H1 (cell line): ENCODE results near the gene CPTP. TPM values are rescaled to one million over a fixed set of nuclear protein-coding genes. Genes with fewer than 3 reads are reported as not detected.

Source experiments
- CTCF ChIA-PET: fragments of 300-600 bp; sonication (Branson Sonifier 250); formaldehyde crosslinking; loops from one replicate; lab custom pipeline; 2021; ENCODE audit not compliant: partially characterized antibody; lab: Charles Lee
- POLR2A ChIA-PET: fragments of 300-600 bp; sonication (Branson Sonifier 250); formaldehyde crosslinking; loops from one replicate; lab custom pipeline; 2021; ENCODE audit warnings: inconsistent platforms; ENCODE audit not compliant: partially characterized antibody; lab: Charles Lee
- DNase-seq, 2 experiments: peaks; one replicate each; pipeline versions ENCODE4 v3.0.0 to v3.0.0-alpha.2; 2010 to 2022; ENCODE audit warnings: low spot score in 2 of 2, low read depth in 1 of 2, mixed read lengths in 1 of 2
- FAIRE-seq: peaks from 2 replicates; lab custom pipeline; 2011; peaks lifted over from hg19 to GRCh38; lab: Jason Lieb, UNC
- H2AFZ ChIP-seq: 2 replicates; pipeline ENCODE4 v1.8.1; 2012; ENCODE audit warnings: low read length, inconsistent platforms
- H2AK5ac ChIP-seq: 2 replicates; pipeline ENCODE4 v1.6.1; 2013; ENCODE audit warnings: low read depth, low read length
- H2BK120ac ChIP-seq: replicated peaks from 2 replicates; pipeline ENCODE3; 2013; ENCODE audit warnings: low read depth, low read length, inconsistent platforms
- H2BK12ac ChIP-seq: 2 replicates; pipeline ENCODE4 v1.6.1; 2013; ENCODE audit warnings: low read depth, low read length
- H2BK15ac ChIP-seq: 2 replicates; pipeline ENCODE4 v1.6.1; 2013; ENCODE audit warnings: low read length
- H2BK20ac ChIP-seq: 2 replicates; pipeline ENCODE4 v1.6.1; 2013; ENCODE audit warnings: low read length
- H2BK5ac ChIP-seq: 2 replicates; pipeline ENCODE4 v1.6.1; 2013; ENCODE audit warnings: low read depth, low read length
- H3K14ac ChIP-seq: 2 replicates; pipeline ENCODE4 v1.6.1; 2013; ENCODE audit warnings: inconsistent platforms; ENCODE audit not compliant: insufficient read length
- H3K18ac ChIP-seq: 2 replicates; pipeline ENCODE4 v1.6.1; 2013; ENCODE audit warnings: low read length; ENCODE audit errors: extremely low read depth
- H3K23ac ChIP-seq: 2 replicates; pipeline ENCODE4 v1.6.1; 2013; ENCODE audit warnings: inconsistent platforms; ENCODE audit not compliant: insufficient read length
- H3K23me2 ChIP-seq: 2 replicates; pipeline ENCODE4 v1.6.1; 2013; ENCODE audit warnings: low read depth, low read length
- H3K27ac ChIP-seq: 2 replicates; pipeline ENCODE4 v1.6.1; 2011; ENCODE audit warnings: low read depth, low read length, inconsistent platforms
- H3K27me3 ChIP-seq, 4 experiments: replicated peaks in 1 of 4; 1 replicate in 1 of 4; 2 replicates in 3 of 4; pipeline versions ENCODE4 v1.6.1 to v1.8.1; 2011 to 2013; ENCODE audit warnings: low read length in 3 of 4, mild to moderate bottlenecking in 3 of 4, inconsistent platforms in 2 of 4, mixed read lengths in 2 of 4, moderate library complexity in 1 of 4; ENCODE audit not compliant: control insufficient read depth in 3 of 4, insufficient read depth in 3 of 4; ENCODE audit errors: extremely low read depth in 1 of 4
- H3K36me3 ChIP-seq, 4 experiments: 2 replicates each; pipeline versions ENCODE4 v1.6.1 to v1.8.1; 2011 to 2013; ENCODE audit warnings: mild to moderate bottlenecking in 4 of 4, low read length in 3 of 4, moderate library complexity in 2 of 4, control low read depth in 1 of 4, inconsistent platforms in 1 of 4; ENCODE audit not compliant: insufficient read depth in 4 of 4, control insufficient read depth in 2 of 4
- H3K4ac ChIP-seq: replicated peaks from 2 replicates; pipeline ENCODE3; 2013; ENCODE audit warnings: low read length, low read depth, mixed read lengths, inconsistent platforms; ENCODE audit not compliant: insufficient read length
- H3K4me1 ChIP-seq, 4 experiments: replicated peaks in 1 of 4; 1 replicate in 1 of 4; 2 replicates in 3 of 4; pipeline versions ENCODE4 v1.6.1 to v1.8.1; 2011 to 2013; ENCODE audit warnings: low read length in 3 of 4, inconsistent platforms in 2 of 4, mixed read lengths in 1 of 4; ENCODE audit not compliant: insufficient read depth in 4 of 4, control insufficient read depth in 3 of 4
- H3K4me2 ChIP-seq, 2 experiments: 2 replicates each; pipeline versions ENCODE4 v1.6.1 to v1.8.1; 2011 to 2013; ENCODE audit warnings: low read depth in 2 of 2, low read length in 2 of 2, control low read depth in 1 of 2, inconsistent platforms in 1 of 2, mild to moderate bottlenecking in 1 of 2; ENCODE audit not compliant: insufficient read depth in 1 of 2
- H3K4me3 ChIP-seq, 4 experiments: fragments of 200-600, 300-600 bp in 1 of 4; sonication (generic), shearing (Covaris generic), sonication (Bioruptor Twin) in 1 of 4; 2 replicates each; pipeline versions ENCODE4 v1.5.1 to v1.8.1; 2011 to 2016; ENCODE audit warnings: low read length in 4 of 4, low read depth in 3 of 4, control low read depth in 2 of 4, inconsistent platforms in 2 of 4, mild to moderate bottlenecking in 2 of 4, mixed read lengths in 1 of 4, moderate library complexity in 1 of 4; ENCODE audit not compliant: insufficient read depth in 2 of 4; ENCODE audit errors: extremely low read depth in 1 of 4
- H3K56ac ChIP-seq: replicated peaks from 2 replicates; pipeline ENCODE3; 2013; ENCODE audit warnings: low read depth, mild to moderate bottlenecking, mixed read lengths, low read length, inconsistent platforms; ENCODE audit not compliant: insufficient read length
- H3K79me1 ChIP-seq: 2 replicates; pipeline ENCODE4 v1.6.1; 2013; ENCODE audit warnings: low read depth, low read length, control low read depth
- H3K79me2 ChIP-seq, 2 experiments: 2 replicates each; pipeline versions ENCODE4 v1.6.1 to v1.8.1; 2012 to 2013; ENCODE audit warnings: low read length in 2 of 2, mild to moderate bottlenecking in 2 of 2, inconsistent platforms in 1 of 2; ENCODE audit not compliant: insufficient read depth in 2 of 2, control insufficient read depth in 1 of 2
- H3K9ac ChIP-seq, 4 experiments: replicated peaks in 1 of 4; 1 replicate in 1 of 4; 2 replicates in 3 of 4; pipeline versions ENCODE4 v1.6.1 to v1.8.1; 2011 to 2013; ENCODE audit warnings: low read depth in 3 of 4, low read length in 3 of 4, control low read depth in 2 of 4, mild to moderate bottlenecking in 2 of 4, moderate library complexity in 2 of 4, inconsistent platforms in 1 of 4; ENCODE audit errors: extremely low read depth in 1 of 4
- H3K9me3 ChIP-seq, 2 experiments: 2 replicates each; pipeline versions ENCODE4 v1.6.1 to v1.8.1; 2012 to 2013; ENCODE audit warnings: mild to moderate bottlenecking in 2 of 2, moderate library complexity in 2 of 2, control low read depth in 1 of 2, inconsistent platforms in 1 of 2, low read depth in 1 of 2, low read length in 1 of 2, mixed read lengths in 1 of 2; ENCODE audit not compliant: insufficient read depth in 2 of 2
- H4K20me1 ChIP-seq, 2 experiments: replicated peaks in 1 of 2; 2 replicates each; pipeline versions ENCODE3 to v1.8.1; 2011 to 2013; ENCODE audit warnings: inconsistent platforms in 2 of 2, low read length in 2 of 2, mild to moderate bottlenecking in 1 of 2; ENCODE audit not compliant: insufficient read depth in 2 of 2, control insufficient read depth in 1 of 2
- H4K5ac ChIP-seq: 2 replicates; pipeline ENCODE4 v1.6.1; 2013; ENCODE audit warnings: low read length, low read depth, mixed read lengths, inconsistent platforms; ENCODE audit not compliant: insufficient read length
- H4K8ac ChIP-seq: 2 replicates; pipeline ENCODE4 v1.8.0; 2013; ENCODE audit warnings: mild to moderate bottlenecking, moderate library complexity, low read length, inconsistent platforms; ENCODE audit not compliant: insufficient read depth; ENCODE audit errors: extremely low read depth
- H4K91ac ChIP-seq: replicated peaks from 2 replicates; pipeline ENCODE3; 2013; ENCODE audit warnings: low read length, mixed read lengths, inconsistent platforms; ENCODE audit not compliant: insufficient read length
- EGR1 ChIP-seq: IDR thresholded peaks from 2 replicates; pipeline ENCODE4 v1.6.1; 2011; ENCODE audit warnings: low read depth, low read length, borderline replicate concordance
- JUND ChIP-seq: IDR thresholded peaks from 2 replicates; pipeline ENCODE4 v1.6.1; 2011; ENCODE audit warnings: mild to moderate bottlenecking, improper control_type of control experiment, low read length
- RAD21 ChIP-seq, 2 experiments: IDR thresholded peaks in 1 of 2; conservative IDR thresholded peaks in 1 of 2; 2 replicates each; pipeline ENCODE4 v1.6.1; 2011; ENCODE audit warnings: low read depth in 2 of 2, low read length in 2 of 2, improper control_type of control experiment in 1 of 2, inconsistent platforms in 1 of 2, mild to moderate bottlenecking in 1 of 2, moderate library complexity in 1 of 2
- WGBS, 2 experiments: shearing (Covaris generic) in 1 of 2; methylation state at CpG; one replicate each; pipeline versions ENCODE4 v1.1.6 to v1.1.7; 2013 to 2015; ENCODE audit warnings: low lambda C conversion rate in 2 of 2, mixed read lengths in 2 of 2, inconsistent platforms in 1 of 2, low coverage in 1 of 2, missing lambda C conversion rate in 1 of 2; ENCODE audit not compliant: insufficient replicate concordance in 2 of 2, insufficient coverage in 1 of 2, insufficient read length in 1 of 2; ENCODE audit errors: extremely low coverage in 1 of 2, missing lambda C conversion rate in 1 of 2; 5-methylcytosine and 5-hydroxymethylcytosine counted together
- polyA plus RNA-seq, 7 experiments: library from polyadenylated mRNA; depleted of rRNA in 3 of 7; stranded (reverse) in 5 of 7; unstranded in 2 of 7; fragments of >200 nt in 5 of 7; fragments of 200-250 nt in 2 of 7; gene quantifications; 1 replicate in 5 of 7; 2 replicates in 1 of 7; 4 replicates in 1 of 7; pipeline versions ENCODE4 v1.2.1 to v1.2.3, GENCODE V29; 2011 to 2013; ENCODE audit warnings: missing spikeins in 2 of 7, mixed read lengths in 2 of 7
- total RNA-seq: library from RNA; stranded (reverse); fragmentation: NEBNext Ultra II Directional; extraction: Animal tissue kit (Norgen Biotek cat#: 25700); gene quantifications from 2 replicates; pipeline ENCODE4 v1.2.1, GENCODE V29; 2021
- TF ChIP-seq, protein P1 (sequence below): IDR thresholded peaks from 2 replicates; pipeline ENCODE4 v1.6.1; 2012; ENCODE audit warnings: inconsistent platforms
- TF ChIP-seq, protein P2 (sequence below): IDR thresholded peaks from 2 replicates; pipeline ENCODE4 v1.6.1; 2012; ENCODE audit warnings: low read length, inconsistent platforms

CPTP gene
- total and polyA plus RNA-seq, 2 of the 8 experiments (the other 6 are each of a cell fraction or from before 2014, with no cell fraction given): 8.1 to 10.6 TPM

- peak in 1 of 2 experiments; percentile 83 for DNase-seq
- Histone ChIP-seq H3K4me3 (peak overlapping the region in 2 of 4 experiments; percentile 14 to 38; a peak in 2 of 8 replicates), H3K23me2 (peaks cover 21% of the 10 kb centered on the region; the same call in 1 of the 2 replicates), H3K23ac (no peak overlapping the region), H3K56ac (no peak overlapping the region), H2BK15ac (peak overlapping the region; percentile 61; the same call in 1 of the 2 replicates), H3K4ac (no peak overlapping the region), H3K36me3 (no peaks in the 10 kb centered on the region), H3K79me2 (peaks cover 0 to 6% of the 10 kb centered on the region in 2 experiments; a peak in 1 of 4 replicates), H3K4me1 (peaks cover 0 to 34% (median 28%) of the 10 kb centered on the region in 4 experiments; a peak in 6 of 7 replicates), H3K9me3 (no peaks in the 10 kb centered on the region), H3K9ac (peak overlapping the region in 2 of 4 experiments; percentile 25 to 26; a peak in 2 of 7 replicates), H4K8ac (peak overlapping the region; percentile 96), H2BK5ac (peak overlapping the region; percentile 78; the same call in 1 of the 2 replicates), H4K91ac (peak overlapping the region; percentile 81), H3K14ac (no peak overlapping the region), H3K27ac (peak overlapping the region; percentile 38; the same call in 1 of the 2 replicates), H4K20me1 (peaks cover 5 to 25% of the 10 kb centered on the region in 2 experiments), H2AK5ac (peak overlapping the region; percentile 53; the same call in 1 of the 2 replicates), H3K27me3 (peaks cover 0 to 4% (median 1%) of the 10 kb centered on the region in 4 experiments; a peak in 1 of 7 replicates), H2BK12ac (no peak overlapping the region), H2AFZ (no peak overlapping the region), H3K4me2 (peak overlapping the region; percentile 59 to 60), H4K5ac (peak overlapping the region; percentile 66), H3K18ac (peak overlapping the region; percentile 78), H2BK120ac (peak overlapping the region; percentile 94), H3K79me1 (peaks cover 4% of the 10 kb centered on the region; the same call in 1 of the 2 replicates), H2BK20ac (0 out of 2 replicates have a peak overlapping the region, but pooled peaks have one; percentile 72)
- POLR2A ChIA-PET: interaction anchor here (0.6 to 1.5 kb wide), 9 partner anchors 10 to 71 kb away, joined by 3 to 6 read pairs (median 3); partner anchors contain the start of gene AURKAIP1
- CTCF ChIA-PET: interaction anchor here (0.7 to 2.1 kb wide), 5 partner anchors 8 to 123 kb away, joined by 3 to 17 read pairs (median 3); no protein-coding TSS in a partner anchor
- 54% methylated on average over 23 of the region's 29 CpGs; no CpG with 5 or more reads in 1 of the 2 experiments for WGBS, 2 experiments
- FAIRE-seq: no peak
- TF ChIP-seq RAD21 (IDR thresholded peaks at IDR 0.05 in 1 of 2, conservative IDR thresholded peaks at IDR 0.05 in 1 of 2; ENCODE audit: low read depth in 2 of 2, low read length in 2 of 2) (no peak), EGR1 (no peak), JUND (peak; percentile 76; the same call in 1 of the 2 replicates)
- TF ChIP-seq, protein P1, sequence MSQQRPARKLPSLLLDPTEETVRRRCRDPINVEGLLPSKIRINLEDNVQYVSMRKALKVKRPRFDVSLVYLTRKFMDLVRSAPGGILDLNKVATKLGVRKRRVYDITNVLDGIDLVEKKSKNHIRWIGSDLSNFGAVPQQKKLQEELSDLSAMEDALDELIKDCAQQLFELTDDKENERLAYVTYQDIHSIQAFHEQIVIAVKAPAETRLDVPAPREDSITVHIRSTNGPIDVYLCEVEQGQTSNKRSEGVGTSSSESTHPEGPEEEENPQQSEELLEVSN: peak; percentile 96
- TF ChIP-seq, protein P2, sequence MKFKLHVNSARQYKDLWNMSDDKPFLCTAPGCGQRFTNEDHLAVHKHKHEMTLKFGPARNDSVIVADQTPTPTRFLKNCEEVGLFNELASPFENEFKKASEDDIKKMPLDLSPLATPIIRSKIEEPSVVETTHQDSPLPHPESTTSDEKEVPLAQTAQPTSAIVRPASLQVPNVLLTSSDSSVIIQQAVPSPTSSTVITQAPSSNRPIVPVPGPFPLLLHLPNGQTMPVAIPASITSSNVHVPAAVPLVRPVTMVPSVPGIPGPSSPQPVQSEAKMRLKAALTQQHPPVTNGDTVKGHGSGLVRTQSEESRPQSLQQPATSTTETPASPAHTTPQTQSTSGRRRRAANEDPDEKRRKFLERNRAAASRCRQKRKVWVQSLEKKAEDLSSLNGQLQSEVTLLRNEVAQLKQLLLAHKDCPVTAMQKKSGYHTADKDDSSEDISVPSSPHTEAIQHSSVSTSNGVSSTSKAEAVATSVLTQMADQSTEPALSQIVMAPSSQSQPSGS: peak; percentile 96
These were observed 20.0 kb upstream of the CPTP start for GRCh38 chr1:1304331-1305299.
